ENCODE results near the gene TNFSF10.

DNA sequence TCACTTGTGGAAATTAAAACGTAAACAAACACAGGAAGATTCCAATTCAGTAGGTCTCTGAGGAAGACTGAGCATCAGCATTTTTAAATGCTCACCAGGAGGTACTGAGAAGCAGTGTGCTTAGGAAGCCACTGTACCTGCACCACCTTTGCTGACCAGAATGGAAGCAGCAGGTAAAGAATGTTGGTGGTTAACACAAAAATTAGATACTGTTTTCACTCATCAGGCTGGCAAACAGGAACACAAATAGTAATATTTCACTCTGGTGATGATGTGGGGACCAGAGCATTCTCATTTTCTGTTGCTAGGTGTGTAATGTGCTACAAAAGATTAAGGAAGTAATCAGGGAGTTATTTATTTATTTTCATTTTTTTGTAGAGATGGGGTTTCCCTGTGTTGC is 45.1 kb downstream of the TNFSF10 start:
- TF ChIP-seq CTCF (conservative IDR thresholded peaks at IDR 0.05): no peak
- no peak for TF ChIP-seq EZH2 (IDR thresholded peaks at IDR 0.05; ENCODE audit: low read depth)
